COLO668 (cell line): ENCODE measurements around the gene EIF2AK2.

Source experiments
- DNase-seq: peaks from one replicate; lab custom pipeline; 2025; ENCODE audit not compliant: unreplicated experiment; lab: John Stamatoyannopoulos, UW

EIF2AK2 gene

GRCh38 chr2:37173741-37174140, 17.0 kb upstream of the EIF2AK2 start:
- no peak for DNase-seq

GRCh38 chr2:37171624-37171950, 14.8 kb upstream of the EIF2AK2 start:
- no peak for DNase-seq

GRCh38 chr2:37168217-37168981, 11.6 kb upstream of the EIF2AK2 start:
- peak; percentile 4 for DNase-seq

GRCh38 chr2:37167636-37168180, 10.9 kb upstream of the EIF2AK2 start:
- DNase-seq = no peak

GRCh38 chr2:37164757-37165156, 8.0 kb upstream of the EIF2AK2 start:
- DNase-seq = no peak

- DNase-seq = peak; percentile 58
These were observed 516 bp downstream of the EIF2AK2 start for GRCh38 chr2:37156071-37156856.

GRCh38 chr2:37154785-37155184, 2.0 kb downstream of the EIF2AK2 start:
- DNase-seq = no peak

GRCh38 chr2:37153224-37153623, 3.6 kb downstream of the EIF2AK2 start:
- DNase-seq = no peak

- no peak for DNase-seq
These were observed 7.0 kb downstream of the EIF2AK2 start for GRCh38 chr2:37149626-37150322.

- no peak for DNase-seq
These were observed 8.5 kb downstream of the EIF2AK2 start for GRCh38 chr2:37148325-37148724.

- no peak for DNase-seq
These were observed 10.7 kb downstream of the EIF2AK2 start for GRCh38 chr2:37146062-37146461.

- no peak for DNase-seq
These were observed 12.8 kb downstream of the EIF2AK2 start for GRCh38 chr2:37143974-37144373.

- no peak for DNase-seq
These were observed 14.2 kb downstream of the EIF2AK2 start for GRCh38 chr2:37142546-37142945.

- no peak for DNase-seq
These were observed 23.9 kb downstream of the EIF2AK2 start for GRCh38 chr2:37132914-37133313.

GRCh38 chr2:37125416-37125815, 31.4 kb downstream of the EIF2AK2 start:
- DNase-seq = no peak

GRCh38 chr2:37119157-37119556, 37.6 kb downstream of the EIF2AK2 start:
- no peak for DNase-seq

GRCh38 chr2:37117566-37117965, 39.2 kb downstream of the EIF2AK2 start:
- DNase-seq = no peak

GRCh38 chr2:37111958-37112357, 44.8 kb downstream of the EIF2AK2 start:
- DNase-seq = no peak

- no peak for DNase-seq
These were observed 46.2 kb downstream of the EIF2AK2 start for GRCh38 chr2:37110306-37111212.

GRCh38 chr2:37109523-37109922, 47.3 kb downstream of the EIF2AK2 start:
- no peak for DNase-seq

- no peak for DNase-seq
These were observed 51.6 kb downstream of the EIF2AK2 start for GRCh38 chr2:37105150-37105549.
